RWPE2 (cell line): ENCODE measurements around the gene MRPS24.

Experiments used
- ATAC-seq: fragments of 200-7000 bp; cut with Tn5 transposase; 3 replicates; pipeline ENCODE4 v1.9.1; 2021; ENCODE audit warnings: low read depth
- DNase-seq: peaks from one replicate; pipeline ENCODE4 v3.0.0-alpha.2; 2020; ENCODE audit warnings: low spot score
- H3K27ac ChIP-seq: fragments of 450-650 bp; 2 replicates; pipeline ENCODE4 v1.5.1; 2017; ENCODE audit warnings: mild to moderate bottlenecking; ENCODE audit not compliant: poor library complexity, severe bottlenecking
- H3K27me3 ChIP-seq: fragments of 250-450 bp; sonication (Bioruptor Pico); 2 replicates; pipeline ENCODE4 v1.5.1; 2021; ENCODE audit warnings: mild to moderate bottlenecking, moderate library complexity; ENCODE audit not compliant: insufficient read depth, poor library complexity, severe bottlenecking
- H3K36me3 ChIP-seq: fragments of 250-450 bp; sonication (Bioruptor Pico); 2 replicates; pipeline ENCODE4 v1.5.1; 2020; ENCODE audit warnings: low read depth, mild to moderate bottlenecking, moderate library complexity
- H3K4me1 ChIP-seq: fragments of 250-450 bp; sonication (Bioruptor Pico); 2 replicates; pipeline ENCODE4 v1.5.1; 2021; ENCODE audit warnings: mild to moderate bottlenecking, moderate library complexity; ENCODE audit not compliant: insufficient read depth, poor library complexity, severe bottlenecking
- H3K4me3 ChIP-seq: fragments of 250-450 bp; sonication (Bioruptor Pico); 2 replicates; pipeline ENCODE4 v1.5.1; 2021; ENCODE audit warnings: mild to moderate bottlenecking, moderate library complexity; ENCODE audit not compliant: severe bottlenecking
- H3K9me3 ChIP-seq: fragments of 250-450 bp; sonication (Bioruptor Pico); 2 replicates; pipeline ENCODE4 v1.5.1; 2021; ENCODE audit warnings: mild to moderate bottlenecking, moderate library complexity; ENCODE audit not compliant: severe bottlenecking
- TF ChIP-seq, protein P1 (sequence below): fragments of 450-650 bp; IDR thresholded peaks from one replicate; pipeline ENCODE4 v1.5.1; 2017; ENCODE audit warnings: mild to moderate bottlenecking, moderate library complexity; ENCODE audit not compliant: poor library complexity, severe bottlenecking

Gene MRPS24

DNA sequence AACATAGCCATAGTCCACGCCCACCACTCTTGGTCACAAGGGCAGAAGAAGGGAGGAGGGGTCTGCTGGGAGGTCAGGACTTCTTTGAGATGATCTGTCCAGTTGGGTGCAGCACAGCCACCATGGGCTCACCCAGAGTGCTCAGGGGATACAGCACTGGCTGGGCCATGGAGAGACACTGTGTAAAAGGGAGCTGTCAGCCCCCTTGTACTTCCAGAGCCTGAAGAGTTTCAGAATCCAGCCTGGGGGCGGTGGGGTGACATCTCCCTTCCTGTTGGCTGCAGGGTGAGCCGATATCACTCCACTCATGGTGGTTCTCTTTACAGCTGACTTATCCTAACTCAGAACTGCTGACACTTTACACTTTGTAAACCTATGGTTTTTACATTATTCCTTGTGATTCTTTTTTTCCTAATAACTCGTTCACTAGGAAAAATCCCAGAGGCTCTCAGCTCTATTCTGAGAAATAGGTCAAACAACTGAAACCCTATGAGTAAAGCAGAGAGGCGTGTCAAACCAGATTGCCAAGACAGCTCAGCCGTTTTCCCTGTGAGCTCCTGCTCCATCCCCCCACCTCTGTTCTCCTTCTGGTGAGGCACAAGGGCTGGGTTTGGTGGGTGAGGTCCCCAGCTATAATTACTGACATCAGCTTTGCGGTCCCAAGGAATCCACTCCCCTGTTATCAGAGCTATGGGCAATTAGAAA lies 3.2 kb upstream of the MRPS24 start:
- Histone ChIP-seq H3K27ac (peak overlapping the region; percentile 87), H3K4me1 (peaks cover 31% of the 10 kb centered on the region), H3K9me3 (no peaks in the 10 kb centered on the region), H3K36me3 (peaks cover 22% of the 10 kb centered on the region), H3K4me3 (no peak overlapping the region), H3K27me3 (no peaks in the 10 kb centered on the region)
- TF ChIP-seq, protein P1, sequence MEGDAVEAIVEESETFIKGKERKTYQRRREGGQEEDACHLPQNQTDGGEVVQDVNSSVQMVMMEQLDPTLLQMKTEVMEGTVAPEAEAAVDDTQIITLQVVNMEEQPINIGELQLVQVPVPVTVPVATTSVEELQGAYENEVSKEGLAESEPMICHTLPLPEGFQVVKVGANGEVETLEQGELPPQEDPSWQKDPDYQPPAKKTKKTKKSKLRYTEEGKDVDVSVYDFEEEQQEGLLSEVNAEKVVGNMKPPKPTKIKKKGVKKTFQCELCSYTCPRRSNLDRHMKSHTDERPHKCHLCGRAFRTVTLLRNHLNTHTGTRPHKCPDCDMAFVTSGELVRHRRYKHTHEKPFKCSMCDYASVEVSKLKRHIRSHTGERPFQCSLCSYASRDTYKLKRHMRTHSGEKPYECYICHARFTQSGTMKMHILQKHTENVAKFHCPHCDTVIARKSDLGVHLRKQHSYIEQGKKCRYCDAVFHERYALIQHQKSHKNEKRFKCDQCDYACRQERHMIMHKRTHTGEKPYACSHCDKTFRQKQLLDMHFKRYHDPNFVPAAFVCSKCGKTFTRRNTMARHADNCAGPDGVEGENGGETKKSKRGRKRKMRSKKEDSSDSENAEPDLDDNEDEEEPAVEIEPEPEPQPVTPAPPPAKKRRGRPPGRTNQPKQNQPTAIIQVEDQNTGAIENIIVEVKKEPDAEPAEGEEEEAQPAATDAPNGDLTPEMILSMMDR, result no peak
- ATAC-seq (peak; percentile 50), DNase-seq (peak; percentile 68)

GRCh38 chr7:43871064-43871463 lies 1.7 kb upstream of the MRPS24 start:
- Histone ChIP-seq H3K4me3 (no peak overlapping the region), H3K27ac (peak overlapping the region; percentile 87), H3K4me1 (peaks cover 31% of the 10 kb centered on the region), H3K36me3 (peaks cover 26% of the 10 kb centered on the region), H3K27me3 (no peaks in the 10 kb centered on the region), H3K9me3 (no peaks in the 10 kb centered on the region)
- TF ChIP-seq, protein P1, result no peak
- no peak for ATAC-seq
- no peak for DNase-seq

DNA sequence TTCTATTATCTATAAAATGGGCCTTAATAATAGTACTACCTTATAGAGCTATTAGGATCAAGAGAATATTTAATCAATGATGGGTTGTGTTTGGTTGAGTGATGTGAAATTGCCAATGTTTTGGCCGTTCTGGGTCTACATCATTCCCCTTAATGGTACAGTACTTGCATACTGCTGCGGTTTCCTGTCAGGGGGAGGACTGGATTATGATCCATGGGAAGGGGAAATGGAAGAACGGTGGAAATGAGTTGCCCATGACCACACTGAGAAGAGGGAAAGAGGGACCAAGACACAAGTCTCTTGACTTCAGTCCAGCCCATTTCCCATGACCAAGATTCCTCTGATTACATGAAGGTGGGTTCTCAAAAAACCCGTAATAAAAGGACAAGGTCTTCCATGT lies 999 bp upstream of the MRPS24 start:
- H3K36me3 ChIP-seq, result peaks cover 20% of the 10 kb centered on the region
- no peak overlapping the region for H3K4me3 ChIP-seq
- DNase-seq, result no peak
- H3K9me3 ChIP-seq, result no peaks in the 10 kb centered on the region
- no peak for ATAC-seq
- TF ChIP-seq, protein P1, result no peak
- no peaks in the 10 kb centered on the region for H3K27me3 ChIP-seq
- H3K4me1 ChIP-seq, result peaks cover 31% of the 10 kb centered on the region
- peak overlapping the region; percentile 87 for H3K27ac ChIP-seq

DNA sequence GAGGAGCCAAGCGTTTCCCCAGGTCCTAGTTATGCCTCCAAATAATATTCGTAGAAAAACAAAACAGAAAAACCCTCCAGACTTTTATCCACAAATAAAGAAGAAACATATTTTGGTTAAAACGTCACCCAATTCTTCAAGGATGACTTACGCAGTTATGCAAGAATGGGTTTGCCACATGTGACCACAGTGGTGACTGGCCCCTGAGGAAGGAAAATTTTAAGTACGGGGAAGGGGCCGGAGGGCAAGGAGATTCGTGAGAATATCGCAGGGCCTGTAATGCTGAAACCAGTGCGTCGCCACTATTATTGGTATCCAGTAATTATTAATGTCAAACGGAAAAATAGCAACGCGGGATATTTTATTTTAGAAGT lies 537 bp upstream of the MRPS24 start:
- Histone ChIP-seq H3K27me3 (no peaks in the 10 kb centered on the region), H3K27ac (peak overlapping the region; percentile 87), H3K9me3 (no peaks in the 10 kb centered on the region), H3K4me3 (peak overlapping the region; percentile 47), H3K4me1 (peaks cover 31% of the 10 kb centered on the region), H3K36me3 (peaks cover 20% of the 10 kb centered on the region)
- ATAC-seq, result peak; percentile 32; the same call in 2 of the 3 replicates
- no peak for DNase-seq
- TF ChIP-seq, protein P1, result no peak

DNA sequence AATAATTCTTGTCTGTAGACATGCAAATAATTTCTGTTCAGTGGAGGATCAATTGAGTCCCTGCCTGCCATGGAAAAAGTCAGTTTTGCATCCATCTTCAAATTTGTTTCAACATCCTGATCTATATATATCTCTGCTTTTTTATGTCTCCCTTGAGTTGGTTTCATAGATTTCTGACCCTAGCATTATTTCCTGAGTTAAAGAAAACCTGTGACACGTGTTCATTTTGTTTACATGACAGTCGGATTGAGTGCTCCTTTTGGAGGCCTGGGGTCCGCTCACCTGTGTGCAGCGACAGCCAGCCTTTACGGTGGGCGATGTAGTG lies 674 bp downstream of the MRPS24 start:
- Histone ChIP-seq H3K27ac (peak overlapping the region; percentile 87), H3K36me3 (peaks cover 20% of the 10 kb centered on the region), H3K9me3 (no peaks in the 10 kb centered on the region), H3K4me3 (peak overlapping the region; percentile 47), H3K4me1 (peaks cover 25% of the 10 kb centered on the region), H3K27me3 (no peaks in the 10 kb centered on the region)
- DNase-seq (no peak), ATAC-seq (no peak)
- TF ChIP-seq, protein P1, result no peak
